GM12875 (cell line): Measurements from ENCODE around the gene RPRD1A.

Experiments used
- H3K4me3 ChIP-seq: one replicate; pipeline ENCODE4 v1.5.1; 2011; ENCODE audit warnings: low read depth, low read length, control low read depth
- CTCF ChIP-seq: IDR thresholded peaks from 2 replicates; pipeline ENCODE4 v1.5.1; 2011; ENCODE audit warnings: low read depth, mild to moderate bottlenecking, control low read depth, inconsistent platforms, low read length, moderate library complexity, borderline replicate concordance; ENCODE audit not compliant: insufficient read depth

RPRD1A gene

GRCh38 chr18:35956226-35956625, 111.1 kb downstream of the RPRD1A start:
- no peak overlapping the region for H3K4me3 ChIP-seq
- no peak for TF ChIP-seq CTCF

- no peak for TF ChIP-seq CTCF
- H3K4me3 ChIP-seq = no peak overlapping the region
These were observed 113.7 kb downstream of the RPRD1A start for GRCh38 chr18:35953688-35954087.

DNA sequence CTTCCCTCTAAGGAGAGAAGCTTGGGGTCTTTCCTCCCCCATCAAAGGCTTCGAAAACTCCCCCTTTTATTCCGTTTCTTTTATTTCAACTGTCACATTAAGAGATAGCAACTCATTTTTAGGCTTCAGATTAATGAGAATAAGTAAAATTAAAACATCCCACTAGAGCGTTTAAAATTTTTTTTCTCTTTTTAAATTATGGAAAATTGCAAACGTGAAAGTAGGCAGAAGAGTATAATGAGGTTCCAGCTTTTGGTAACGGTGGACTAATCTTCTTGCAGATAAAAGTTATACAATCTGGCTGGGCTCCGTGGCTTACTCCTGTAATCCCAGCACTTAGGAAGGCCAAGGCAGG, 116.8 kb downstream of the RPRD1A start:
- TF ChIP-seq CTCF = no peak
- H3K4me3 ChIP-seq = no peak overlapping the region

GRCh38 chr18:35949903-35950627, 117.3 kb downstream of the RPRD1A start:
- H3K4me3 ChIP-seq = no peak overlapping the region
- TF ChIP-seq CTCF = peak; percentile 85

- TF ChIP-seq CTCF = no peak
- no peak overlapping the region for H3K4me3 ChIP-seq
These were observed 118.3 kb downstream of the RPRD1A start for GRCh38 chr18:35949090-35949489.

DNA sequence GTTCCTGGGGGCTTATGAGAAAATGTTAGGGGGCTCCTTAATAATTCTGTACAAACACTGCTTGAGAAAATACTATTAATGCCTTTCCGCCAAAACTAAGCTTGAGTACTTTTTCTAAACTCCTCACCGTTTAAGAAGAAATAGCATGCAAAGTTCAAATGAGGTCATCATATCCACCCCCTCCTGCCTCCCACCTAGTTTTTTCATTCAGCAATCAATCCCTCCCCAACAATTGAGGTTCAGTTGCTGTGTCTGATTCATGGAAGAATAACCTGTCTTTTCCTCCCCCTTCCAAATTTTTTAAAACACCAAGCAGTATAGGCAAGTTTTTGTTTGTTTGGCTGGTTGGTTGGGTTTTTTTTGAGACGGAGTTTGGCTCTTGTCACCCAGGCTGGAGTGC, 119.3 kb downstream of the RPRD1A start:
- H3K4me3 ChIP-seq = no peak overlapping the region
- no peak for TF ChIP-seq CTCF

GRCh38 chr18:35942661-35943060, 124.7 kb downstream of the RPRD1A start:
- TF ChIP-seq CTCF = no peak
- no peak overlapping the region for H3K4me3 ChIP-seq
